ENCODE results near the gene ATP8B2.

GRCh38 chr1:154398141-154398540, 72.8 kb downstream of the ATP8B2 start:
- TF ChIP-seq, protein P1, sequence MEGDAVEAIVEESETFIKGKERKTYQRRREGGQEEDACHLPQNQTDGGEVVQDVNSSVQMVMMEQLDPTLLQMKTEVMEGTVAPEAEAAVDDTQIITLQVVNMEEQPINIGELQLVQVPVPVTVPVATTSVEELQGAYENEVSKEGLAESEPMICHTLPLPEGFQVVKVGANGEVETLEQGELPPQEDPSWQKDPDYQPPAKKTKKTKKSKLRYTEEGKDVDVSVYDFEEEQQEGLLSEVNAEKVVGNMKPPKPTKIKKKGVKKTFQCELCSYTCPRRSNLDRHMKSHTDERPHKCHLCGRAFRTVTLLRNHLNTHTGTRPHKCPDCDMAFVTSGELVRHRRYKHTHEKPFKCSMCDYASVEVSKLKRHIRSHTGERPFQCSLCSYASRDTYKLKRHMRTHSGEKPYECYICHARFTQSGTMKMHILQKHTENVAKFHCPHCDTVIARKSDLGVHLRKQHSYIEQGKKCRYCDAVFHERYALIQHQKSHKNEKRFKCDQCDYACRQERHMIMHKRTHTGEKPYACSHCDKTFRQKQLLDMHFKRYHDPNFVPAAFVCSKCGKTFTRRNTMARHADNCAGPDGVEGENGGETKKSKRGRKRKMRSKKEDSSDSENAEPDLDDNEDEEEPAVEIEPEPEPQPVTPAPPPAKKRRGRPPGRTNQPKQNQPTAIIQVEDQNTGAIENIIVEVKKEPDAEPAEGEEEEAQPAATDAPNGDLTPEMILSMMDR (IDR thresholded peaks at IDR 0.05) = no peak
- no peak for TF ChIP-seq POLR2AphosphoS5 (IDR thresholded peaks at IDR 0.05)
